ENCODE measurements around the gene EI24. TPM values are rescaled to one million over a fixed set of nuclear protein-coding genes. Genes with fewer than 3 reads are reported as not detected.
A peak's percentile ranks its signal among the peaks of the same experiment; 100 is the strongest.
"Not testable (repeated sequence)": the region's sequence is repeated elsewhere in the genome, so short reads cannot be mapped to it uniquely, and the experiment has no call there.

Gene EI24
- total RNA-seq, 1 experiment from 2014 or later: 93.1 TPM

DNA sequence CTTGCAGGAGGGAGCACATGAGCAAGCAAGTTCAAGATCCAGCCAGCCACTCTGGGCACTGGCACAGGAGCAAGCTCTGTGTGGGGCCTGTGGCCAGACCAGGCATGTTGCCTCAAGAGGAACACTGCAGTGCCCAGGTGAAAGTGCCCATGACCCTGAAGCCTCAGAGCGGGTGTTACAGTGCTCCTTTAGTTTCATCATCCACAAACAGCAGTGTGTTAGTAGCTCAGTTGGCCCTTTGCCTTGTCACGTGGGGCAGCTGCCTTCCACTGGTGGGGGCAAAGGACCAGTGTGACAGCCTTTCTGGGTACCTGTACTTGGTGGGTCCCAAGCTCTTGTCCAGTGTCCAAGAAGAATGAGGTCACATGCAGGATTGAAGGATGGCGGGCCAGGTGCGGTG, 3.0 kb upstream of the EI24 start:
- ChIA-PET POLR2A (no interaction called here), CTCF (interaction anchor here (0.8 kb wide), 1 partner anchor 324 kb away, joined by 3 read pairs; no protein-coding TSS in a partner anchor)
- intact Hi-C loops (cut with micrococcal nuclease): loop anchor here (5.0 kb wide), 1 partner anchor 306 kb away; no protein-coding TSS in a partner anchor
- Mint-ChIP-seq H3K36me3 (ENCODE audit: insufficient read depth, unreplicated experiment) (peaks cover 6% of the 10 kb centered on the region), H3K27ac (ENCODE audit: low read depth, unreplicated experiment) (no peak overlapping the region), H3K9me3 (ENCODE audit: unreplicated experiment) (no peaks in the 10 kb centered on the region), H3K27me3 (ENCODE audit: insufficient read depth, unreplicated experiment) (no peaks in the 10 kb centered on the region), H3K4me1 (ENCODE audit: insufficient read depth, unreplicated experiment) (peaks cover 5% of the 10 kb centered on the region), H3K4me3 (ENCODE audit: unreplicated experiment) (no peak overlapping the region)
- TF ChIP-seq, protein P1, sequence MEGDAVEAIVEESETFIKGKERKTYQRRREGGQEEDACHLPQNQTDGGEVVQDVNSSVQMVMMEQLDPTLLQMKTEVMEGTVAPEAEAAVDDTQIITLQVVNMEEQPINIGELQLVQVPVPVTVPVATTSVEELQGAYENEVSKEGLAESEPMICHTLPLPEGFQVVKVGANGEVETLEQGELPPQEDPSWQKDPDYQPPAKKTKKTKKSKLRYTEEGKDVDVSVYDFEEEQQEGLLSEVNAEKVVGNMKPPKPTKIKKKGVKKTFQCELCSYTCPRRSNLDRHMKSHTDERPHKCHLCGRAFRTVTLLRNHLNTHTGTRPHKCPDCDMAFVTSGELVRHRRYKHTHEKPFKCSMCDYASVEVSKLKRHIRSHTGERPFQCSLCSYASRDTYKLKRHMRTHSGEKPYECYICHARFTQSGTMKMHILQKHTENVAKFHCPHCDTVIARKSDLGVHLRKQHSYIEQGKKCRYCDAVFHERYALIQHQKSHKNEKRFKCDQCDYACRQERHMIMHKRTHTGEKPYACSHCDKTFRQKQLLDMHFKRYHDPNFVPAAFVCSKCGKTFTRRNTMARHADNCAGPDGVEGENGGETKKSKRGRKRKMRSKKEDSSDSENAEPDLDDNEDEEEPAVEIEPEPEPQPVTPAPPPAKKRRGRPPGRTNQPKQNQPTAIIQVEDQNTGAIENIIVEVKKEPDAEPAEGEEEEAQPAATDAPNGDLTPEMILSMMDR (IDR thresholded peaks at IDR 0.05; ENCODE audit: unreplicated experiment): no peak
- no peak for DNase-seq (ENCODE audit: unreplicated experiment)
- BruUV-seq (replicated peaks): no TSS peak

DNA sequence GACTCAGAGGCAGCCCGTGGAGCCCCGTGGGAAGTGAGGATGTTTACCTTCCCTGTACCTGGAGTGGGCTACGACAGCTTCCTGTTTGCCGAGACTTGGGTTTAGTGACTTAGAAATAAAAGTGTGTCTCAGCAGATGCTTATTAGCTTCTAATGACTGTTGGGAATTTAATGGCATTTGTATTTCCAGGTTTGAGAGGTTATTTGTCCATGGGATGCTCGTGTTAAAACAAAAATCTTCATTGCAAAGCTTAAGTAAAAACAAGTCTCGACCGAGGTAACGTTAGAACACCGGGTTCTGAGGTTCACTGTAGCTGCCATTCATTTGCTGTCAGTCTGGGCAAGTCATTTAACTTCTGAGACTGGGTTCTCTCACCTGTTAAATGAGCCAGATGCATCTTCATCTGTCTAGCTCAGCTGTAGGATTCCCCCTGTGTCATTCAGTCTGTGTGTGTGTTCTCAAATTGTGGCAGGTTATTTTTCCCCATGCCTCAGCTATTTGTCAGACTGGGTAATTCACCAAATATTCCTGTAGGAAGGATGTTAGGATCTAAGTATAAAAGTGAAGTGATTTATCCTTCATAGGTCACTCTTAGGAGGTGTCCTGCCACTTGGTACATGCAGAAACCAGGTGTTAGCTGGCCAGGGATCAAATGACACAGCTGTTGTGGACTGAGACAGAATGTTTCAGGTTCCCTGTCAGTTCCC, 791 bp downstream of the EI24 start:
- H3K27me3 Mint-ChIP-seq (ENCODE audit: insufficient read depth, unreplicated experiment): no peaks in the 10 kb centered on the region
- ChIA-PET POLR2A (interaction anchor here (0.7 to 9.1 kb wide), 17 partner anchors 8 to 616 kb away, joined by 3 to 144 read pairs (median 6); partner anchors contain the start of genes CCDC15, CHEK1, HYLS1 and SLC37A2), CTCF (interaction anchor here (0.6 to 3.3 kb wide), 15 partner anchors 10 to 862 kb away, joined by 3 to 25 read pairs (median 3); partner anchors contain the start of gene STT3A)
- H3K36me3 Mint-ChIP-seq (ENCODE audit: insufficient read depth, unreplicated experiment): peaks cover 44% of the 10 kb centered on the region
- H3K4me1 Mint-ChIP-seq (ENCODE audit: insufficient read depth, unreplicated experiment): peaks cover 5% of the 10 kb centered on the region
- H3K27ac Mint-ChIP-seq (ENCODE audit: low read depth, unreplicated experiment): peak overlapping the region; percentile 85
- peak; percentile 28 for DNase-seq (ENCODE audit: unreplicated experiment)
- TF ChIP-seq, protein P1 (IDR thresholded peaks at IDR 0.05; ENCODE audit: unreplicated experiment): no peak
- intact Hi-C loops (cut with micrococcal nuclease): loop anchor here (1.0 to 5.0 kb wide), 2 partner anchors 56 to 302 kb away; no protein-coding TSS in a partner anchor
- H3K4me3 Mint-ChIP-seq (ENCODE audit: unreplicated experiment): peak overlapping the region; percentile 85
- no peaks in the 10 kb centered on the region for H3K9me3 Mint-ChIP-seq (ENCODE audit: unreplicated experiment)
- TSS peak; percentile 47 for BruUV-seq (replicated peaks)

DNA sequence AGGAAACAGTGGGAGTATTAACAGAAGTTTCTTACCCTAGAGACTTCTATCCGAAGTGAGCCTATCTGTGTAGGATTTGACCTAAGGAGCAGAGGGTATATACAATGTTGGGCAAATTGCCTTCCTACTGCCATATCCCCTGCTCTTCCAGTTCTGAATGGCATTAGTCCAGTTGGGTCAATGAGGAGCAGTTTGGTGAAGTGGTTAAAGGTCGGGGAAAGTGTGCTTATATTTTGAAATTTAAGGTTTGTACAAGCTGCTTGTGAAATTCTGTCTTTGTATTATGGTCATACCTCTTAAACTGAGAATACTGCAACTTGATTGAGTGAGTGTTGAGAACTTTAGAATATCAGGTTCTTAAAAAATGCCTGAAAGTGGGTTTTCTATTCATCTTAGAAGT, 1.7 kb downstream of the EI24 start:
- Mint-ChIP-seq H3K4me3 (ENCODE audit: unreplicated experiment) (peak overlapping the region; percentile 85), H3K27me3 (ENCODE audit: insufficient read depth, unreplicated experiment) (no peaks in the 10 kb centered on the region), H3K27ac (ENCODE audit: low read depth, unreplicated experiment) (peak overlapping the region; percentile 85), H3K9me3 (ENCODE audit: unreplicated experiment) (no peaks in the 10 kb centered on the region), H3K4me1 (ENCODE audit: insufficient read depth, unreplicated experiment) (peaks cover 5% of the 10 kb centered on the region), H3K36me3 (ENCODE audit: insufficient read depth, unreplicated experiment) (peaks cover 53% of the 10 kb centered on the region)
- CTCF ChIA-PET: interaction anchor here (0.9 to 3.3 kb wide), 3 partner anchors 9 to 304 kb away, joined by 3 to 21 read pairs (median 5); no protein-coding TSS in a partner anchor
- no peak for DNase-seq (ENCODE audit: unreplicated experiment)
- BruUV-seq (replicated peaks): no TSS peak
- TF ChIP-seq, protein P1 (IDR thresholded peaks at IDR 0.05; ENCODE audit: unreplicated experiment): no peak
- POLR2A ChIA-PET: interaction anchor here (0.6 to 9.1 kb wide), 10 partner anchors 10 to 332 kb away, joined by 3 to 144 read pairs (median 12); partner anchors contain the start of genes CHEK1, PUS3 and STT3A
- intact Hi-C loops (cut with micrococcal nuclease): no loop called here

DNA sequence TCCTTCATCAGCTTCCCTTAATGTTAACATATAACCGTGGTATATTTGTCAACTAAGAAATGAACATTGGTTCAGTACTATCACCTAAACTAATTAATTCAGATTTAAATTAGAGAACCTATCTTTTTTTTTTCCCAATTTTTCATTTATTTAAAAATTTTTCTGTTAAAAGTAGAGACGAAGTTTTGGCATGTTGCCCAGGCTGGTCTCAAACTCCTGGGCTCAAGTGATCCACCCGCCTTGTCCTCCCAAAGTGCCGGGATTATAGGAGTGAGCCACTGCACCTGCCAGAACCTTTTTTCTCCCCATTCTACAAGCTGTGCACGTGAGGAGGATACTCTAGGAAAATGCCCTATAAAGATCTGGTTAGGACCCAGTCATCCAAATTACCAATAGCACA, 3.6 kb downstream of the EI24 start:
- Mint-ChIP-seq H3K36me3 (ENCODE audit: insufficient read depth, unreplicated experiment) (peaks cover 69% of the 10 kb centered on the region), H3K27ac (ENCODE audit: low read depth, unreplicated experiment) (no peak overlapping the region), H3K4me3 (ENCODE audit: unreplicated experiment) (no peak overlapping the region), H3K4me1 (ENCODE audit: insufficient read depth, unreplicated experiment) (peaks cover 5% of the 10 kb centered on the region), H3K27me3 (ENCODE audit: insufficient read depth, unreplicated experiment) (no peaks in the 10 kb centered on the region), H3K9me3 (ENCODE audit: unreplicated experiment) (no peaks in the 10 kb centered on the region)
- ChIA-PET POLR2A (interaction anchor here (0.8 to 9.1 kb wide), 3 partner anchors 9 to 19 kb away, joined by 3 to 144 read pairs (median 4); partner anchors contain the start of gene STT3A), CTCF (interaction anchor here (0.7 to 1.2 kb wide), 2 partner anchors 21 to 623 kb away, joined by 3 to 4 read pairs; no protein-coding TSS in a partner anchor)
- TF ChIP-seq, protein P1 (IDR thresholded peaks at IDR 0.05; ENCODE audit: unreplicated experiment): no peak
- DNase-seq (ENCODE audit: unreplicated experiment): no peak
- intact Hi-C loops (cut with micrococcal nuclease): no loop called here
- BruUV-seq (replicated peaks): no TSS peak

DNA sequence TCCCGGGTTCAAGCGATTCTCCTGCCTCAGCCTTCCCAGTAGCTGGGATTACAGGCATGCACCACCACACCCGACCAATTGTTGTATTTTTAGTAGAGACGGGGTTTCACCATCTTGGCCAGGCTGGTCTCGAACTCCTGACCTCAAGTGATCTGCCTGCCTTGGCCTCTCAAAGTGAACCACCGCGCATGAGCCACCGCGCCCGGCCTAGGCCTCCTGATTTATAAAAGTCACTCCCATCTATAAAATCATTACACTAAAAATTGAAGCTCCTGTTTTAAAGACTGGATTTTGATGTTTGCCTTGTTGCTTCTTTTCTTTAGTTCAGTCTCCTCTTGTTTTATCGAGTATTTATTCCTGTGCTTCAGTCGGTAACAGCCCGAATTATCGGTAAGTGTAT, 7.9 kb downstream of the EI24 start:
- intact Hi-C loops (cut with micrococcal nuclease); DNase-seq (ENCODE audit: unreplicated experiment); H3K27ac Mint-ChIP-seq (ENCODE audit: low read depth, unreplicated experiment); H3K9me3 Mint-ChIP-seq (ENCODE audit: unreplicated experiment); BruUV-seq (replicated peaks); H3K27me3 Mint-ChIP-seq (ENCODE audit: insufficient read depth, unreplicated experiment); H3K4me3 Mint-ChIP-seq (ENCODE audit: unreplicated experiment); H3K4me1 Mint-ChIP-seq (ENCODE audit: insufficient read depth, unreplicated experiment): not testable (repeated sequence)
- peaks cover 93% of the 10 kb centered on the region for H3K36me3 Mint-ChIP-seq (ENCODE audit: insufficient read depth, unreplicated experiment)
- POLR2A ChIA-PET: interaction anchor here (2.3 kb wide), 1 partner anchor 15 kb away, joined by 15 read pairs; the partner anchor contains the start of gene STT3A
- CTCF ChIA-PET: interaction anchor here (0.7 kb wide), 1 partner anchor 31 kb away, joined by 3 read pairs; no protein-coding TSS in a partner anchor

All from MCF 10A (cell line).